Measurements from ENCODE around the gene SMC2.

Gene SMC2

GRCh38 chr9:104092192-104092591 is 1.9 kb upstream of the SMC2 start:
- ATAC-seq (ENCODE audit: insufficient read depth, low read depth) (no peak), DNase-seq (no peak)
- Histone ChIP-seq H3K9me3 (ENCODE audit: insufficient read depth, low read length, severe bottlenecking) (no peaks in the 10 kb centered on the region), H3K4me2 (ENCODE audit: insufficient read depth, low read length) (peak overlapping the region; percentile 74), H3K9ac (ENCODE audit: low read depth, low read length) (no peak overlapping the region; the same call in 1 of the 2 replicates), H3K4me3 (ENCODE audit: low read depth in 1 of 2, low read length in 2 of 2) (no peak overlapping the region), H4K20me1 (ENCODE audit: insufficient read depth, low read length) (no peaks in the 10 kb centered on the region), H2AFZ (ENCODE audit: low read depth, low read length) (no peak overlapping the region), H3K27me3 (ENCODE audit: insufficient read depth, low read length, poor library complexity) (no peaks in the 10 kb centered on the region), H3K79me2 (ENCODE audit: insufficient read depth, low read length) (peaks cover 42% of the 10 kb centered on the region), H3K36me3 (ENCODE audit: insufficient read depth, low read length) (peaks cover 13% of the 10 kb centered on the region), H3K4me1 (ENCODE audit: insufficient read depth, low read length) (peaks cover 40% of the 10 kb centered on the region), H3K27ac (ENCODE audit: low read length) (no peak overlapping the region)
- TF ChIP-seq CTCF (IDR thresholded peaks at IDR 0.05; ENCODE audit: borderline replicate concordance, extremely low read depth, low read length, poor library complexity, severe bottlenecking) (no peak), EZH2 (IDR thresholded peaks at IDR 0.05; ENCODE audit: borderline replicate concordance, low read depth, low read length, severe bottlenecking) (no peak)

- no peak for ATAC-seq (ENCODE audit: insufficient read depth, low read depth)
- peak overlapping the region; percentile 74 for H3K4me2 ChIP-seq (ENCODE audit: insufficient read depth, low read length)
- peaks cover 16% of the 10 kb centered on the region for H3K36me3 ChIP-seq (ENCODE audit: insufficient read depth, low read length)
- H3K4me3 ChIP-seq (ENCODE audit: low read depth in 1 of 2, low read length in 2 of 2): peak overlapping the region; percentile 75 to 77
- TF ChIP-seq EZH2 (IDR thresholded peaks at IDR 0.05; ENCODE audit: borderline replicate concordance, low read depth, low read length, severe bottlenecking) (no peak), CTCF (IDR thresholded peaks at IDR 0.05; ENCODE audit: borderline replicate concordance, extremely low read depth, low read length, poor library complexity, severe bottlenecking) (no peak)
- peak overlapping the region; percentile 80 for H2AFZ ChIP-seq (ENCODE audit: low read depth, low read length)
- peak overlapping the region; percentile 99 for H3K9ac ChIP-seq (ENCODE audit: low read depth, low read length)
- DNase-seq: no peak
- H3K4me1 ChIP-seq (ENCODE audit: insufficient read depth, low read length): peaks cover 45% of the 10 kb centered on the region
- peaks cover 50% of the 10 kb centered on the region for H3K79me2 ChIP-seq (ENCODE audit: insufficient read depth, low read length)
- no peaks in the 10 kb centered on the region; the same call in 1 of the 2 replicates for H4K20me1 ChIP-seq (ENCODE audit: insufficient read depth, low read length)
- H3K9me3 ChIP-seq (ENCODE audit: insufficient read depth, low read length, severe bottlenecking): no peaks in the 10 kb centered on the region
- H3K27ac ChIP-seq (ENCODE audit: low read length): peak overlapping the region; percentile 99
- no peaks in the 10 kb centered on the region for H3K27me3 ChIP-seq (ENCODE audit: insufficient read depth, low read length, poor library complexity)
These were observed 1.1 kb upstream of the SMC2 start for GRCh38 chr9:104092875-104093600.

- TF ChIP-seq EZH2 (IDR thresholded peaks at IDR 0.05; ENCODE audit: borderline replicate concordance, low read depth, low read length, severe bottlenecking) (no peak), CTCF (IDR thresholded peaks at IDR 0.05; ENCODE audit: borderline replicate concordance, extremely low read depth, low read length, poor library complexity, severe bottlenecking) (no peak)
- Histone ChIP-seq H3K4me2 (ENCODE audit: insufficient read depth, low read length) (peak overlapping the region; percentile 84), H3K36me3 (ENCODE audit: insufficient read depth, low read length) (peaks cover 26% of the 10 kb centered on the region), H3K27me3 (ENCODE audit: insufficient read depth, low read length, poor library complexity) (no peaks in the 10 kb centered on the region), H3K4me3 (ENCODE audit: low read depth in 1 of 2, low read length in 2 of 2) (peak overlapping the region; percentile 75 to 77), H3K79me2 (ENCODE audit: insufficient read depth, low read length) (peaks cover 60% of the 10 kb centered on the region), H3K27ac (ENCODE audit: low read length) (peak overlapping the region; percentile 99), H3K9ac (ENCODE audit: low read depth, low read length) (peak overlapping the region; percentile 99), H3K4me1 (ENCODE audit: insufficient read depth, low read length) (peaks cover 47% of the 10 kb centered on the region), H2AFZ (ENCODE audit: low read depth, low read length) (peak overlapping the region; percentile 80), H3K9me3 (ENCODE audit: insufficient read depth, low read length, severe bottlenecking) (no peaks in the 10 kb centered on the region), H4K20me1 (ENCODE audit: insufficient read depth, low read length) (no peaks in the 10 kb centered on the region; the same call in 1 of the 2 replicates)
- ATAC-seq (ENCODE audit: insufficient read depth, low read depth) (peak; percentile 64; the same call in 2 of the 3 replicates), DNase-seq (no peak)
These were observed 466 bp downstream of the SMC2 start for GRCh38 chr9:104094534-104095015.
